Stimulated activated CD4-positive, alpha-beta T cell treated with anti-CD3 and anti-CD28 coated beads, Interleukin-12 subunit alpha, Interleukin-12 subunit beta, amount 100 ng/mL, for 4 hours (primary cell): ENCODE results near the gene LAIR1.
"Not testable (repeated sequence)": the region's sequence is repeated elsewhere in the genome, so short reads cannot be mapped to it uniquely, and the experiment has no call there.

Experiments
- DNase-seq: peaks from one replicate; pipeline ENCODE4 v3.0.0-alpha.2; 2020

Gene LAIR1

DNA sequence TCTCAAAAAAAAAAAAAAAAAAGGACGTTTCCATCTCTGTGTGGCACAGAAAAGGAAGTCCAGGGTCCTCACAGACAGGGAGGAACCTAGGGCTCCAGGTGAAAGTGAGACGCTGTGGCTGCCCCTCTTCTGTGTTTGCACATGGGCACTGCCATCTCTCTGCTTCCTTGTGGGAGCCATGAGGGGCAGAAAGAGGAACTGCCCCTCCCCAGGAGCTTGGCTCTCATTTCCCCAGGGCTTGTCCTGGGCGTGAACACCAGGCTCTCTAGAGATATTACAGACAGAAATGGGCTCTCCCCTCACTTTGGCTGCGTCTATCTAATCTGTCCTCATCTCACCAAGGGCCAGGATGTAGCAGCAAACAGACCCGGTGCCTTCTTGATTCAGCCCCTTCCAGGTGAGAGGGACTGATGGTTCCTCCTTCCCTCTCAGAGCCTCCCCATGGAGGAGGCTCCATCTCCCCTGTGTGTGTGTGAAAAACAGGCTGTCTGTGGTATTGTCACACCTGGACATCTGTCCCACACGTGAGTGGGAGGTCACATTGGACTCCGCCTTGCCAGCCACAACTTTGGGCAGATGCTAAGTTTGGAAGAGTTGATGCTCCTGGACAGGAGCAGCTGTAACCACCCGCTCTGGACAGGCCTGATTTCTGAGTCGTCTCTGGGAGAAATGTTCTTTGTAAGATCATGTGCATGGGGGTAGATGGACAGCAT is 24.9 kb downstream of the LAIR1 start:
- no peak for DNase-seq

DNA sequence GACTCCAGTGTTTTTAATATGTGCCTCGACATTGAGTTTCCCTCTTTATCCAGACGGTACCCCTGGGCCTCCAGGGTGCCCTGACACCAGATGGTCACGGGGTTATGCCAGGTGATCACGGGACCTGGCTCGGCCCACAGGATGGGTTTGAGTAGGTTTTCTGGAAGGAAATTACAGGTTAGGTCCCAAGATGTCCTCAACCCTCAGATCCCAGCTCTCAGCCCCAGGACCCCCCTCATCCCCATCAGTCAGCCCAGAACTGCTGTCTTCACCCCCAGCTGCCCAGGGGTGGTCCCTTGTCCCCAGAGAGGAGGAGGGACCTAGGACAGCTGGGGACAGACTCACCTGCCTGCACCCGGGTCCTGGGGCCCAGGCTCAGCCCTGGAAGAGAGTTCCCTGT is 26.2 kb downstream of the LAIR1 start:
- no peak for DNase-seq

DNA sequence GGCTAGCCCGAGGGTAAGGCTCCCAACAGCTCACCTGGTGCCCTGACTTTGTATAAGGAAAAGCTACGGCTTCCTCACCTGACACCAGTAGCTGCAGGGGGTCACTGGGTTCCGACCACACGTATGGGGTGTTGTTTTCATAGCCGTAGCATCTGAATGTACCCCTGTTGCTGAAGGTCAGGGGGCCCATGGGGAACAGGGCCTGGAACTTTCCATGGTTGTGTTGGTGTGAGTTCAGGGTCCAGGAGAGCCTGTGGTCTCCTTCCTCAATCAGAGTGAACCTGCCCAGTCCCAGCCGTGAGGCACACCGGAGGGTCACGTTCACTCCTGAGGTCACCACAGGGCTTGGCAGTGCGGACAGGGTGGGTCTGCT is 26.9 kb downstream of the LAIR1 start:
- DNase-seq = no peak

DNA sequence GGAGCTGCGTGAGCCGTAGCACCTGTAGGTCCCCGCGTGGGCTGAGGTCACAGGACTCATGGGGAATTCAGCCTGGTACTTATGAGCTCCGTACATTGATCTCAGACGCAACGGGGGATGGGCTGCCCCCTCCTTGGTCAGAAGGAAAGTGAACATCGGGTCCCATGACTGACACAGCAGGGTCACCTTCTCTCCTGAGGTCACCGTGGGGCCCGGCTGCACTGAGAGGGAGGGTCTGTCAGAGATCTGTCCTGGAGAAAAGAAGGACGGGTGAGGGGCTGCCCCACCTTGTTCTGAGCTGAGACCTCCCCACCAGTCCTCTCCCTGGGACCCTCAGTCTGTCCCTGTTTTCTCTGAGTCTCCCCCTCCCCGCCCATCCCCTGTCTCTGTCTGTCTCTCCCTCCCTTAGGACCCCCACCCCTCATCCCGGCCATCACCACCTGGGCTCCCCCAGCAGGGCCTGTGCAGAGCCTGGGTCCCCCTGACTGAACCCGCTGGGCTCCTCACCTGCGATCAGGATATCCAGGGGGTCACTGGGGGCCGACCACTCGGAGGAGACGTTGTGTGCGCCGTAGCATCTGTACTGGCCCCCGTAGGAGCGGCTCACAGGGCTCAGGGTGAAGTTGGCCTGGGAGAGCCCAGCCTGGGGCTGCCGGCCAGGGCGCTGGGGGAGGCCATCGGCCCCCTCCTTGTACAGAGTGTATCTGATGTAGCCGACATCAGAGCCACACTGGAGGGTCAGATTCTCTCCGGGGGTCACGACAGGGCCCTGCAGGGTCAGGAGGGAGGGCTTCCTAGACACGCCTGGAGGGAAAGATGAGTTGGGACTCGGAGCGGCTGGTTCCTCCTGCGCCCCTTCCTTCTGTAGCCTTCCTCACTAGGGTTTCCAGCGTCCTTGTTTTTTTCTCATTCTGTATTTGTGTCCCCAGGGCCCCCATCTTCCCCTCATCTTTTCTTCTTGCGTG is 27.6 kb downstream of the LAIR1 start:
- no peak for DNase-seq

DNA sequence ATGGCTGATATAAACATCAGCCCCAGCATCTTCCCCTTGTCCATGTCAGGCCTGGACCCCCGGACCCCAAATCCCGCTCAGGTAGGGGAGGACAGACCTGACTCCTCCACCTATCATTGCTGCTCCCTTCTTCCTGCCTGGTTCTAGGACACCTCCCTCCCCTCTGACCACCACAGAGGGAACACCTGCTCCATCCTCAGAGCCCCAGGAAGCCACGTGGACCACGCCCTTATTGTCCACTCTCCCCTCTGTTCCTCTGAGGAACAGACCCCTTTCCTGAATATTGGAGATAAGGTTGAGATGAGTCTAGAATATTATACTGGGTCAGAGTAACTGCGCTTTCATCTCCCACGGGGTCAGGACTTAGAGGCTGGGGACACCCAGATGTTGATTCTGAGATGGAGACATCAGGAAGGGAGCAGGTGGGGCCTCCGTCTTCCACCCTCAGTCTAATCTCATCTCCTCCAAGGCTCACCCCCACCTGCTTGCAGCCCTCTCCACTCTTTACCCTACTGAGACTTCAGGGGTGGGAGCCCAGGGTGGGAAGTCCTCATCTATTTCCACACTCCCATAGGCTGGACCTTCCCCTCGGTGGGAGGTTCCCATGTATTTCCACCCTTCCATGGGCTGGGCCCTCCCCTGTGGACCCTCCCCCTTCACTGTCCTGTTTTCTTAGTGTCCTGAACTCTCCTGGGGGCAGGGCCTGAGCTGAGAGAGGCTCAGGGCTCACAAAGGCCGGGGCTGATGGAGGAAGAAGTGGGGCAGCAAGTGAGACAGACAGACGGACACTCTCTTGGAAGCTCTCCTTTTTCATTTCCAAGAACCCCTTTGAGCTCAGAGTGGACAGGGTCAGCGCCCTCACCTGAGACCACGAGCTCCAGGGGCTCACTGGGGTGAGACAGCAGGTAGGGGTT is 28.5 kb downstream of the LAIR1 start:
- DNase-seq = no peak

DNA sequence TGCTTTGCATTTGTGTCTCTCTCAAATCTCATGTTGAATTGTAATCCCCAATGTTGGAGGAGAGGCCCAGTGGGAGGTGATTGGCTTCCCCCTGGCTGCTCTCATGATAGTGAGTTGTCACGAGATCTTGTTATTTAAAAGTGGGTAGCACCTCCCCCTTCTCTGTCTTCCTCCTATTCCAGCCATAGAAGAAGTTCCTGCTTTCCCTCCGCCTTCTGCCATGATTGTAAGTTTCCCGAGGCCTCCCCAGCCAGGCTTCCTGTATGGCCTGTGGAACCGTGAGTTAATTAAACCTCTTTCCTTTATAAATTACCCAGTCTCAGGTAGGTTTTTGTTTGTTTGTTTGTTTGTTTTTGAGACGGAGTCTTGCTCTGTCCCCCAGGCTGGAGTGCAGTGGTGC is 29.6 kb downstream of the LAIR1 start:
- DNase-seq = no peak

DNA sequence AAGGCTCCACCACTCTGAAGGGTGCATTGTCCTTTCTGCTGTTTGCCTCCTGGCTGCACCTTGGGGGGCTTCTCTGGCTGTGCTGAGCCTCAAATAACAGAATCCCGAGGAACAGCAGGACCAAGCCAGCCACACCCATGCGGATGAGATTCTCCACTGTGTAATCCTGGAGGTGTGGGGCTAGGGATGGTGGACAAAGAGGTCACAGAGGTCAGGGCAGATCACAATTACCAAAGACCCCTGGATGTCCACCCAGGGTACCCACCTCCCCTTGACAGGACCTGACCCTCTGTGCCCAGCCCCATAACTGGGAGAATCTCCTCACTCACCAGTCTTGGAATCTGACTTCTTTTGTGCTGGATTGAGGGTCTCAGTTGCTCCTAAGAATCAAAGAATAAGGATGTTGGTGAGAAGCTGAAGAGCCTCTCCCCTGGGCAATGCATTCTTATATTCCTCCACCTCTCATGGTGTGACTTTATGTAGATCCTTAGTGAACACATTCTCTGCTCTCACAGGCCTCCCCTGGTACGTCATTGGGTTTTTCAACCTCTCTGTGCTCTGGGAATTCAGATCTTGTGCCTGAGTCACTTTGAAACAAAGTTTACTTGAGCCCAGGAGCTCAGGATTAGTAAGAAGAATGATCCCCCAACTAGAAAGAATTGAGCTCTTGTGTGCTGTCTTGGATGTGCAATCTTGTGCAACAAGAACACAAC is 31.0 kb downstream of the LAIR1 start:
- DNase-seq = no peak

DNA sequence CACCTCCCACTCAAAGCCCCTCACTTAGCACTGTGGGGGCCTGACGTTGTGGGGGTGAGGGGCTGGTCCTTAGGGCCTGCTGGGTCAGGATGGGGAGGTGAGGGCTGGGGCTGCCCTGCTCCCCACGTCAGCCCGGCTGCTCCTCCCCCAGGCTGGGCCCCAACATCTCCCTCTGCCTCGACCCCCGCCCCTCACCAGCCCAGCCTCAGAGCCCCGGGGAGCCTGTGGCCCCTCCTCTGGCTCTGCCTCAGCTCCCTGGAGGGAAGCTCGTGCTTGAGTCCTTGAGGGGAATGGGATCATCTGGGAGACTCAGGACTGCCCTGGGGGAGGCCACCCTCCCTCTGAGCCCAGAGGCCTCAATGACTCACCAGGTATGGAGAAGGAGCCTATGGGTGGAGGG is 32.6 kb downstream of the LAIR1 start:
- DNase-seq = no peak

DNA sequence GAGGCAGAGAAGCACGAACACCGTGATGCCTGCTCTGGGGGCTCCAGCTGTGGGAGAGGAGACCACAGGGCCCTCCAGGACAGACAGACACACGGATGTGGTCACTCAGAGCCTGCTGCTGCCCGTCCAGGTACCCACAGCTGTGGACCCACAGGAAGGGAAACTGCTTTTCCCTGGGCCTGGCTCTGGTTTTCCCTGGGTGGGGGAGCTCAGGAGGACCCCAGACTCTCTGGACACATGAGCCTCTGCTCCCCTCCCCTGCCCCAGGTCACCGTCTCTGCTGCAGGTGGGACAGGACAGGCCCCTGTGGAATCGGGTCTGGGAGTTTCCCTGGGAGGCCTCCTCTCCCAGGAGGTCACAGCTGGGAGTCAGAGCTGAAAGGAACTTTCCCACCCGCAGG is 33.1 kb downstream of the LAIR1 start:
- no peak for DNase-seq

DNA sequence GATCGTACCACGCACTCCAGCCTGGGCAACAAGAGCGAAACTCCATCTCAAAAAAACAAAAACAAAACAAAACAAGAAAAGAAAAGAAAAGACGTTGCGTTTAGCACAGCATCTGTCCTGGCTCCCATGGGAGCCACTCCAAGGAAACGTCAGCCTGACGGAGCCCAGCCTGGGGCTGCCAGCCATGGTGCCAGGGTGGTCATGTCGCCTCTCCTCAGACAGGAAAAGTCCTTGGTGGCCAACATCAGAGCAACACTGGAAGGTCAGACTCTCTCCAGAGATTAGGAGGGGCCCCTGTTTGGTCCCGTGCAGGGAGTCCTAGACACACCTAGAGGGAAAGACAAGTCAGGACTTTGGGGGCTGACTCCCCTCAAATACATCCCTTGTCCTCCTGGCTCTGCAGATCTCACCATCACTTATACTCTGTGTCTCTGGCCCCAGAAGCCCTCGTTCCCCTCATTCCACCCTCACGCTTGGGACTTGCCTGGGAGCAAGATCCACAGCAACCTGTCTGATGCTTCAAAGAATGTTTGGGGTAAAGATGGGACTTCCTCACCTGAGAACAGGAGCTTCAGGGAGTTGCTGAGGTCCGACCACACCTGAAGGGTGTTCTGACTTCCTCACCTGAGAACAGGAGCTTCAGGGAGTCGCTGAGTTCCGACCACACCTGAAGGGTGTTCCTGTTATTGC is 35.1 kb downstream of the LAIR1 start:
- DNase-seq = no peak

DNA sequence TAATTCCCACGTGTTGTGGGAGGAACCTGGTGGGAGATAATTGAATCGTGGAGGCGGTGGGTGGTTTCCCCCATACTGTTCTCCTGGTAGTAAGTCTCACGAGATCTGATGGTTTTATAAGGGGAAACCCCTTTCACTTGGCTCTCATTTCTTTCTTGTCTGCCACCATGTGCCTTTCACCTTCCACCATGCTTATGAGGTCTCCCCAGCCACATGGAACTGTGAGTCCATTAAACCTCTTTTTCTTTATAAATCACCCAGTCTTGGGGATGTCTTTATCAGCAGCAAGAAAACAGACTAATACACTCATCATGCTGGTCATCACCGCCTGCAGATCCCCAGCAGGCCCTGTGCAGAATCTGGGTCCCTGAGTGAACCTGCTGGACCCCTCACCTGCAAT is 36.0 kb downstream of the LAIR1 start:
- not testable (repeated sequence) for DNase-seq

DNA sequence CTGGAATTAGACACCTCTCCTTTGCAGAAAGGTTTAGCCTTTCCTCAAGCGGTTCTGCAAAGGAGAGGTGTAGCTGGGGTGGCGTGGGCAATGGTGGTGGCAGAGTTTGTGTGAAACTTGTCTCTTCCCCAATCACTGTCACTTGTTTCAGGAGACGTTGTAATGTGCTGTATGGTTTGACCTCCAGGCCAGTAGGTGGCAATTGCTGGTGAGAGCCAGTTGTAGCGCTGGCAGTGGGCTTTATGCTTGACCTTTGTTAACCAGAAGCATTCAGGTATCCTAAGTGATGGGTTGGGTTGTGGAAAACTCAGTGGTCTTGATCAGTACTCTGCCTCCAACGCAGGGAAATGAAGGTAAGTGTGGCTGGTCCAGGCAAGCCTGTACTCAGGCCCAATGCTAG is 39.1 kb downstream of the LAIR1 start:
- no peak for DNase-seq

DNA sequence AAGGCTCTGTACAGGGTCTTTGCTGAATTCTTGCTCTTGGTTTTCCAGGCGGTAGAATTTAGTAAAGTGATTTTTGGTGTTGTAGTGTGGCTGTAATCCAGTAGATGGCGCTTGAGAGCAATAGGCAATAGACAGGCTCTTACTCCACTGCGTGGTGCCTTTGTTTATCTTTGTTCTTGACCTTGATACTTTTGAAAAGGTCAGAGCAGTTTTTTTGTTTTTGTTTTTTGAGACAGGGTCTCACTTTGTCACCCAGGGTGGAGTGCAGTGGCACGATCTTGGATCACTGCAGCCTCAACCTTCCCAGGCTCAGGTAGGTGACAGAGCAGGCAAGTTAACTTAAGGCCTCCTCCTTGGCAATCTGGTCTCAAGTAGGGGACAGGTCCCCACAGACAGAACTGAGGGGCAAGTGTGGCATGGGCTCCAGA is 39.5 kb downstream of the LAIR1 start:
- DNase-seq = peak; percentile 33

DNA sequence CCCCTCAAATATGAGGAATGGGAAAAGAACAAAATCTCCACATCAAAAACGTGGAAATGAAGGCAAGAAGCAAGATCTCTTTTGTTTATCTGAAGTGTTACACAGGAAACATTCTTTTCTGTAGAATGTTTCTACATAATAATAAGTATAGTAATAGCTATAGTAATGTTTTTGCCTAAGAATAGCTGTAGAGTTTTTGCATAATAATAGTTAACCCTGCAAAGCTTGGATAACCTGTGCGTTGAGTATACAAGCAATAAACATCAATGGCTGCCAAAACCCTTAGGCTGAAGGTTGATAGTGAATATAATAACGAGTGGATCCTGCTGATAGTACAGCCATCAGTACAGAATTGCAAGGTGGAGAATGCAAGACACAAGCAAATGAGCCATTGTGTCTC is 40.7 kb downstream of the LAIR1 start:
- no peak for DNase-seq

DNA sequence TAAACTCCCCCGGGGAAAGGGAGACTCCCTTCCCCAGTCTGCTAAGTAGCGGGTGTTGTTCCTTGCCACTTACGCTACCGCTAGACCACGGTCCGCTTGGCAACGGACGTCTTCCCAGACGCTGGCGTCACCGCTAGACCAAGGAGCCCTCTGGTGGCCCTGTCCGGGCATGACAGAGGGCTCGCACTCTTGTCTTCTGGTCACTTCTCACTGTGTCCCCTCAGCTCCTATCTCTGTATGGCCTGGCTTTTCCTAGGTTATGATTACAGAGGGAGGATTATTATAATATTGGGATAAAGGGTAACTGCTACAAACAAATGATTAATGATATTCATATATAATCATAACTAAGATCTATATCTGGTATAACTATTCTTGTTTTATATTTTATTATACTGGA is 41.8 kb downstream of the LAIR1 start:
- DNase-seq = not testable (repeated sequence)

DNA sequence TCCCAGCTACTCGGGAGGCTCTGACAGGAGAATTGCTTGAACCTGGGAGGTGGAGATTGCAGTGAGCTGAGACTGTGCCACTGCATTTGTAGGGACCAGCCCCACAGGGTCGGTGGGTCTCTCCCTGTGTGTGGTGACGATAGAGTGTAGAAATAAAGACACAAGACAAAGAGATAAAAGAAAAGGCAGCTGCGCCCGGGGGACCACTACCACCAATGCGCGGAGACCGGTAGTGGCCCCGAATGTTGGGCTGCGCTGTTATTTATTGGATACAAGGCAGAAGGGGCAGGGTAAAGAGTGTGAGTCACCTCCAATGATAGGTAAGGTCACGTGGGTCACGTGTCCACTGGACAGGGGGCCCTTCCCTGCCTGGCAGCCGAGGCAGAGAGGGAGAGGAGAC is 42.4 kb downstream of the LAIR1 start:
- DNase-seq = not testable (repeated sequence)

DNA sequence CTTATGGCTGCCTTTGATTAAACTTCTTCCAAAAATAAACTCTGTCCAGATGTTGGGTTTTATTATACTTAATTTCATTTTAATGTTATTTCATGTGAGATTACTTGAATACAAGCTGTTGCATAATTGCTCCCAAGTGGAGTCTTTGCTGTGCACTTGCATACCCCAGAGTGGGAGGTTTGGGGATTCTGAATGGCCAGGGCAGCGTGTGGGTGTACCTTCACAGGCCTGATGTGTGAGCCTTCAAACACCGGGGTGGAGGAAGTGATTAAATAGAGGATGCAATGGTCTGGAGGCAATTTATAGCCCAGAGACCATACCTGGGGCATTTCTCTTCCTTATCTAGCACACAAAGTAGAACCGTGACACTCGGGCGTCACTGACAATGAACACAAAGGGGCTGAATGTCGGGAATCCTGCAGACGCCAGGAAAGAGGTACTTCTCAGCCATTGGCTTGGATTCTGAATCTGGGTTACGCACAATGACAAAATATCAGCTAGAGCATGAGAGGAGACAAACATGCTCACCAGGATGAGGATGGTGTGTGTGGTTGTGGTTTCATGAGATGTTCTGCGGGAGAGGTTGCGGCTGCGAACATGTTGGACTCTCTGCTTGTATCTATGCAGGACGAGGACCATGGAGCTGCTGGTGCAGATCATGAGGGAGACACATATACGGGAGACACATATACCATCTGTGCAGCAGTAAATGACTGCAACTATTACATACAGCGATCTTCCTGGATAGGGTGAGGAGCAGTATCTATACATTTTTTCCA is 44.6 kb downstream of the LAIR1 start:
- no peak for DNase-seq

DNA sequence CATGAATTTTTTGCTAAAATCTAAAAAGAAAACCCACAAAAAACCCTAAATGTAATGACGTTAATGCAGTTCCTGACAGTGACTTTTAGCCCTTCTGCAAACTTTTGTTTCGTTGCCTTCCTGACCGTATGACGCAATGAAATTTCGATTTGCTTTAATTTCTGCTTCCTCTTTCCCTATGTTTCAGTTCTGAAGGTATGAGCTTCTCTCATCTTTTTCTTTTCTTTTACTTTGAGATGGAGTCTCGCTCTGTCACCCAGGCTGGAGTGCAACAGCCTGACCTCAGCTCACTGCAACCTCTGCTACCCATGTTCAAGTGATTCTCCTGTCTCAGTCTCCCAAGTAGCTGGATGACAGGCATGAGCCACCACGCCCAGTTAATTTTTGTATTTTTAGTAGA is 45.7 kb downstream of the LAIR1 start:
- DNase-seq = no peak

DNA sequence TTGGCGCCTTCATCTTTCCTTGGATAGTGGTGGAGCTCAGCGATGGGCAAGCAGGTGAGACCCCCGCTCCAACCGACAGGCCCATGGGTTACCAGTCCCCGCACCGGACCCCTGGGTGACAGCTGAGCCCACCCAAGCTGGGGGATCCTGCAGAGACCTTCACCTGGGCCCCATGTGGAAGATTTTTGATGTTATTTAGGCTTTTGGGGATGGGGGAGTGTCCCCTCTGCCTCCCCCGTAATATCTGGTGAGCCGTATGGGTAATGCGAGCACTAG is 46.8 kb downstream of the LAIR1 start:
- no peak for DNase-seq

DNA sequence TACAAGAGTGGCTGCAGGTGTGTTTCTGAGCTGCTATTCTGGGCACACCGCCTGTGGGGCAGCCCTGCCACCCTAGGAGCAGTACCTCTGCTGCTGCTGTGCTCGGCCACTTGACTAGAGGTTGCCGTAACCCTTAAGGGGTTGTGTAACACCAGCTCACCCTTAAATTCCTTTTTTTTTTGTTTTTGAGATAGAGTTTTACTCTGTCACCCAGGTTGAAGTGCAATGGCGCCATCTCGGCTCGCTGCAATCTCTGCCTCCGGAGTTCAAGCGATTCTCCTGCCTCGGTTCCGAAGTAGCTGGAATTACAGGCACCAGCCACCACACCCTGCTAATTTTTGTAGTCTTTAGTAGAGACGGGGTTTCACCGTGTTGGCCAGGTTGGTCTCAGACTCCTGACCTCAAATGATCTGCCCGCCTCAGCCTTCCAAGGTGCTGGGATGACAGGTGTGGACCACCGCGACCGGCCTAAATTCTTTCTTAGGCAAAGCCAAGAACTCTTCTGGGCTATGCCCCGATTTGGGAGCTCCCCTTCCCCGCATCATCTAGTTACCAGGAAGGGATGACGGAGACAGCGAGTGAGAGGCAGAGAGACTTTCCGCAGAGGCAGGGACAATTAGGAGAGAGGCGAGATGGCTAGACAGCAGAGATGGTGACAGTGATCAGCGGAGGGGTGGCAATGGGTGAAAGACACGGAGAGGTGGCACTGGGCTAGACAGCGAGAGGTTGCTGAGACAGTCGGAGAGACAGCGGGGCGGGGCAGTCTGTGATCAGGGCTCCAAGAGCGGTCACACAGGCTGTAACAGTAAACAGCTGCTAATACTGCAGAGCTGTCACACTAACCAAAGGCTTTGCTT is 47.4 kb downstream of the LAIR1 start:
- DNase-seq = no peak
